Measurements from ENCODE around the gene SPATA45.
A peak's percentile ranks its signal among the peaks of the same experiment; 100 is the strongest.
"Not testable (repeated sequence)": the region's sequence is repeated elsewhere in the genome, so short reads cannot be mapped to it uniquely, and the experiment has no call there.

The SPATA45 gene

DNA sequence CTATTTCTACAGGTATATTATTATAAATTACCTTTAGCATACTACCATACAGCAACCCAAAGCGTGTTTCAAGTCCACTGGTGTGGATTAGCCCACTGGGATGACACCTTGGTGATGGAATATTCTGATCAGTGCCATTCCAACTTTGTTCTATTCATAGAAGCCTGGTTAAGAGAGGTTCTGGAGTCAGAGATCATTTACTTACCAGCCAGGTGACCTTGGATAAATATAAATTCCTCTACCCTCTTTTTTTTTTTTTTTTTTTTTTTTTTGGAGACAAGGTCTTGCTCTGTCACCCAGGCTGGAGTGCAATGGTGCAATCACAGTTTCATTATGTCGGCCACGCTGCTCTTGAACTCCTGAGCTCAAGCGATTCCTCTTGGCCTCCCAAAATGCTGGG is at the start of gene SPATA45:
SPATA45 (minus strand) TSS at position 101 of the 400 bp plus-strand sequence. CDS start 11,500 bp downstream, outside the sequence.
- DNase-seq: no peak

DNA sequence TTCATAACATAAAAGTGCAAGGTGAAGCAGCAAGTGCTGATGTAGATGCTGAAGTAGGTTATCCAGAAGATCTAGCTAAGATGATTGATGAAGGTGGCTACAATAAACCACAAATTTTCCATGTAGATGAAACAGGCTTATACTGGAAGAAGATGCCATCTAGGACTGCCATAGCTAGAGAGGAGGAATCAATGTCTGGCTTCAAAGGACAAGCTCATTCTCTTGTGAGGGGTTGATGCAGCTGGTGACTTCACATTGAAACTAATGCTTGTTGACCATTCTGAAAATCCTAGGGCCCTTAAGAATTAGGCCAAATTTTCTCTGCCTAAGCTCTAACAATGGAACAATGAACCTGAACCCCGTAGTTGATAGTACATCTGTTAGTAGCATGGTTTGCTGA is 44.7 kb upstream of the SPATA45 start:
- no peak for DNase-seq

DNA sequence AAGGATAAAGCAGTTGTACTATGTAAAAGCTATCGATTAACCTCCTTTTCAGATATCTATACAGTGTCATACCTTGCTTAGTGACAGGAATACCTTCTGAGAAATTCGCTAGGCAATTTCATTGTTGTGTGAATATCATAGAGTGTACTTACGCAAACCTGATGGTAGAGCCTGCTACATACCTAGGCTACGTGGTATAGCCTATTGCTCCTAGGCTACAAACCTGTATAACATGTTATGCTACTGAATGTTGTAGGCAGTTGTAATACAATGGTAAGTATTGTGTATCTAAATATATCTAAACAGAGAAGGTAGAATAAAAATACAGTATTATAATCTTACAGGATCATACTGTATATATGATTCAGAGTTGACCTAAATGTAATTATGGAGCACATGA is 37.1 kb upstream of the SPATA45 start:
- no peak for DNase-seq

DNA sequence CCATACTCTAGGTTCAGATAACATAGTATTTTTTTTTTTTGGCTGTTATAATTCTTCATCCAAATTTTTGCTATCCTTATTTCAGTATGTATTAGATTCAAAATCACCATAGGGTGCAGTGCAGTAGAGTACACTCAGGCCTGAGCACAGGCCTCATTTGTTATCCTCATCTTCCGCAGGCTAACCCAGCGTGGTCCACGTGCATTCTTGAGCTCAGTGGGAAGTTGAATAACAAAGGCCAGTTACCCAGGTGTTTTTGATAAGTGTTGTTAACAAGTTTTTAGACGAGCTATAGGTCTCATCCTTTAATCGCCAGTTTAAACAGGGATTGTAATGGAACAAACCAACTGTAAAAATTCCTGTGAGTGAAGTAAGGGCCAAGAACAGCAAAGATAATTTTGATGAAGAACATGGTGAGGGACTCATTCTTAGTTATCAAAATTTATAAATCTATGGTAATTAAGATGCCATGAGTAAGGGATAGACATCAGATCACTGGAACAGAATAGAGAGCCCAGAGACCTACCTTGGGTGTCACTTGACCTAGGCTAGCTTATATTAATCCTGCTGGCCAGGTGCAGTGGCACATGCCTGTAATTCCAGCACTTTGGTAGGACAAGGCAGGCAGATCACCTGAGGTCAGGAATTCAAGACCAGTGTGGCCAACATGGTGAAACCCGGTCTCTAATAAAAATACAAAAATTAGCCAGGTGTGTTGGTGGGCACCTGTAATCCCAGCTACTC is 32.7 kb upstream of the SPATA45 start:
- no peak for DNase-seq

DNA sequence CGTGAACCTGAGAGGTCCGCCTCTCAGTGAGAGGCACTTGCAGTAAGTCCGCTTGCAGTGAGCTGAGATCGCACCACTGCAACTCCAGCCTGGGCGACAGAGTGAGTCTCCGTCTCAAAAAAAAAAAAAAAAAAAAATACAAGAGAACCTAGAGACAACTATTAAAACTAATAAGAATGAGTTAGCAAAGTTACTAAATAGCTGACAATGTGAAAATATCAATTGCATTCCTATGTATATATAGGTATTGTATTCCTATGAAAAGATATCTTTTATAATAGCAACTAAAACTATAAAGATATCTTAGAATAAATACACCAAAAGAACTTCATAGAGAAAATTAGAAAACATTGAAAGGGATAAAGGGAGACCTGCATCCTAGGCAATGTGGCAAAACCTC is 31.0 kb upstream of the SPATA45 start:
- no peak for DNase-seq

DNA sequence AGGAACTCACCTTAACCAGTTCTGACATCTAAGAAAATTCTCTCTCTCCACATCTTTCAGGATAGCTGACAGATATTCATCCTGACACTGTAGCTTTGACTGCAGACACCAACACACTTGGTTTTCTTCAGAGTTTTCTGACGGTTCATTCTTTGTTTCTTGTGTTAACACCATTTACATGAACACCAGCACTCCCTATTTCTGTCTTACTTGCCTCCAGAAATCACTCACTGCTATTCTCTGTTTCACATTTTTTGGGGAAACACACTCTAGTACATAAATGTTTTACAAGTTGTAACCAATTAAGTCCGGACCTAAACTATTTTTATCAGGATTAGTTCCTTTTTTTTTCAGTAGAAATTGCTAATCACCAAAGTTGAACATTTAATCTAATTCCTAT is 26.1 kb upstream of the SPATA45 start:
- no peak for DNase-seq

DNA sequence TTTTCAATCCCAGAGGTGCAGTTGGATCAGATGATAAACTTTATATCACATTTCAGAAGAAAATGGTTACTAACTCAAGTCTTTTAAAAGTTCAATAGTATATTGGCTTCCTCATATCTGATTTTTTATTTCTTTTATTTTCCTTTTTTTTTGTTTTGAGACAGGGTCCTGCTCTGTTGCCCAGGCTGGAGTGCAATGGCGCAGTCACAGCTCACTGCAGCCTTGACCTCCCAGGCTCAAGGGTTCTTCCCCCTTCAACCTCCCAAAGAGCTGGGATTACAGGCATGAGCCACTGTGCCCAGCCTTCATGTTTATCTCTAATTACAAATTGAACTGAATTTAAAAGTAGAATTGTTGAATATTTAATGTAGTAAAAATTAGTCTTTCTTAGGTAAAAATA is 24.5 kb upstream of the SPATA45 start:
- no peak for DNase-seq

DNA sequence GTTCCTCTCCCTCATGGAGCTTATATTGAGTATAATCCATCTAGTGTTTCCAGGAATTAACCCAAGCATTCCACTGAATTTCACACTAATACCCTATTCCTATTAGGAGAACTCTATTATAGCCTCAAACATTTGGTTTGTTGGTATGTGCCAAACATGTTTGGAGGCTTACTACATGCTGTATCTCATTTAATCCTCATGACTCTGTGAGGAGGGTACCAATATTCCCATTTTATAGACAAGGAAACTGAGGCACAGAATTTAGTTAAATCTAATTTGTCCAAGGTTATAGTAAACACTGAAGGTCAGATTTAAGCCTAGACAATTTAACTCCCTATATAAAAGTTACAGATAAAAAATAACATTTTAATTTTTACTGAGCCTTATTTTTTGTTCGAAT is 19.7 kb upstream of the SPATA45 start:
- no peak for DNase-seq

DNA sequence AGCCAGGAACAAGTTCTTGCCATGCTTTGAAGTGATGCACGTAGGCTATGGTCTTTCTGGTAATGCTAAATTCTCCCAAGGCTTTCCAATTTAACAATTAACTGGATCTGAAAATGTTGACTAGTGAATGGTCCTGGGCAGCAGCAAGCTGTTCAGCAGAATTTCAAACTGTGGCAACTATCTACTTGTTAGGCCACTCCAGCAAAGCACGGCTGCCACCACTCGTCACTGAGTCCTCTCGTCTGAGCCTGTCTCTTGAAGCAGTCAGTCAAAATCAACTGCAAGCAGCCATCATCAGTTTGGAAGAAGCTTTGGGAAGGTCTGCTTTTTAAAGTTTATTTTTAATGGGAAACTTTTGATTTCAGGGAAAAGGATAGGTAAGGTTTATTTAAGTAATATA is 16.8 kb upstream of the SPATA45 start:
- no peak for DNase-seq

DNA sequence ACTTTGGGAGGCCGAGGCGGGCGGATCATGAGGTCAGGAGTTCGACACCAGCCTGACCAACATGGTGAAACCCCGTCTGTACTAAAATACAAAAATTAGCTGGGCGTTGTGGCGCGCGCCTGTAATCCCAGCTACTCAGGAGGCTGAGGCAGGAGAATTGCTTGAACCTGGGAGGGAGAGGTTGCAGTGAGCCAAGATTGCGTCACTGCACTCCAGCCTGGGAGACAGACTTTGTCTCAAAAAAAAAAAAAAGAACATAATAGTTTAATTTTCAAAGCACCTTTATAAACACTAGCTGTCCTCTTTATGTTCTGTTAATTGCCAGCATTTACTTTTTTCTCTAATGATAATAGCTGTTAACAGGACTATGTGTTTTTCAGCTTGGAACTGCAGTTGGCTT is 15.9 kb upstream of the SPATA45 start:
- DNase-seq: not testable (repeated sequence)

DNA sequence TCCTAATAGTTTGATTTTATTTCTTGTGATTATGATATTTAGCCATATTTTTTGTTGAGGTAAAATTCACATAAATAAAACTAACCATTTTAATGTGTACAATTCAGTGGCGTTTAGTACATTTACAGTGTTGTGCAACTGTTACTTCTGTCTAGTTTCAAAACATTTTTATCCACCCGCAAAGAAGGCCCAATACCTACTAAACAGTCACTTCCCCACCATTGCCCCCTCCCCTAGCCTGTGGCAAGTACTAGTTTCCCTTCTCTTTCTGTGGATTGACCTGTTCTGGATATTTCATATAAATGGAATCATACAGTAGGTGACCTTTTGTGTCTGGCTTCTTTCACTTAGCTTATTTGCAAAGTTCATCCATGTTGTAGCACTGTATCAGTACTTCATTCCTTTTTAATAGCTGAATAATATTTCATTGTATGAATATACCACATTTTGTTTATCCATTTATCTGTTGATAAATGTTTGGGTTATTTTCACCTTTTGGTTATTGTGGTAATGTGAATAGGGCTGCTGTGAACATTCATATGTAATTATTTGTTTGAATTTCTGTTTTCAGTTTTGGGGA is 14.8 kb upstream of the SPATA45 start:
- DNase-seq: no peak

DNA sequence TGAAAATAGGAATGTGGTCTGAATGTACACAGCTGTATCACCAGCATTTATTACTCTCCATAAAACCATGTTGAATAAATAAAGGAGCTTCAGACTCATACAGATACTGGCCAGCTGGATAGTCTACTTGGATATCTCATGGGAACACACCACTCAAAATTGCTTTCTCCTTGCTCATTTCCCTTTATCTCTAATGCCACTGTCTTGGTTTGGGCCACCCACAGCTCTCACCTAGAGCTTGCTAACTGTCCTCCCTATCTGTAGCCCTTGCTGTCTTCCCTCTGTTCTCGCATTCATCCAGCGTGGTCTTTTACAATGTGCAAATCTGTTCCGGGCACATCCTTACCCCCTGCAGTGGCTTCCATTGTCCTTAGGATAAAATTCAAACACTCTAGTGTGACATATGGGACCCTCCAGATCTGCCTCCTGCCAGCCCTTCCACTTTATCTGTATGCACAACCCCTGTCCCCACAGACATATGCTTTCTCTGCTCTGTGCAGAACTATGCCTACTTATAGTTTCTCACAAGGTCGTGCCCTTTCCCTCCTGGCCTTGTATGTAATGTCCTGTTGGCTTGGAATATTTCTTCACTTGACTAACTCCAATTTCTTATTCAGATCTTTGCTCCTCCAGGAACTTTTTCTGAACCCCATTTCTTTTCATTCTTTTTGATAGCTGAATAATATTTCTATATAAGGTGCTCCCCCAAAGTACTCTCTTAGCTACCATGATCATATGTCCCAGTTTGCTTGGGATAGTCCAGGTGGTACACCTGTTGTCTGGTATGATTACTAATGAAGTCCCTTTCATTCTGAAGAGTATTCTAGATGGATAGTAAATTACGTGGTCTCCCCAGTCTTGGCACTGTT is 13.5 kb upstream of the SPATA45 start:
- no peak for DNase-seq

DNA sequence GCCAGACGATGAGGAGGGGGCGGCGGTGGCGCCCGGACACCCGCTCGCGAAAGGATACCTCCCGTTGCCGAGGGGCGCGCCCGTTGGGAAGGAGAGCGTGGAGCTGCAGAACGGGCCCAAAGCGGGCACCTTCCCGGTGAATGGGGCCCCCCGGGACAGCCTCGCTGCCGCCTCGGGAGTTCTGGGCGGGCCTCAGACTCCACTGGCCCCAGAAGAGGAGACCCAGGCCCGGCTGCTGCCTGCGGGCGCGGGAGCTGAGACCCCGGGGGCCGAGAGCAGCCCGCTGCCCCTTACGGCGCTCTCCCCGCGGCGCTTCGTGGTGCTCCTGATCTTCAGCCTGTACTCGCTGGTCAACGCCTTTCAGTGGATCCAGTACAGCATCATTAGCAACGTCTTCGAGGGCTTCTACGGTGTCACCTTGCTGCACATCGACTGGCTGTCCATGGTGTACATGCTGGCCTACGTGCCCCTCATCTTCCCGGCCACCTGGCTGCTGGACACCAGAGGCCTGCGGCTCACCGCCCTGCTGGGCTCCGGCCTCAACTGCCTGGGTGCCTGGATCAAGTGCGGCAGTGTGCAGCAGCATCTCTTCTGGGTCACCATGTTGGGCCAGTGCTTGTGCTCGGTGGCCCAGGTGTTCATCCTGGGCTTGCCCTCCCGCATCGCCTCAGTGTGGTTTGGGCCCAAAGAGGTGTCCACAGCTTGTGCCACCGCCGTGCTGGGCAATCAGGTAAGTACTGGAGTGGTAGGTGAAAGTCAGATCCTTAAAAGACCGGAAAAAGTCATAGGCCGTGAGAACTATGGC is 11.2 kb upstream of the SPATA45 start:
- DNase-seq: peak; percentile 8

DNA sequence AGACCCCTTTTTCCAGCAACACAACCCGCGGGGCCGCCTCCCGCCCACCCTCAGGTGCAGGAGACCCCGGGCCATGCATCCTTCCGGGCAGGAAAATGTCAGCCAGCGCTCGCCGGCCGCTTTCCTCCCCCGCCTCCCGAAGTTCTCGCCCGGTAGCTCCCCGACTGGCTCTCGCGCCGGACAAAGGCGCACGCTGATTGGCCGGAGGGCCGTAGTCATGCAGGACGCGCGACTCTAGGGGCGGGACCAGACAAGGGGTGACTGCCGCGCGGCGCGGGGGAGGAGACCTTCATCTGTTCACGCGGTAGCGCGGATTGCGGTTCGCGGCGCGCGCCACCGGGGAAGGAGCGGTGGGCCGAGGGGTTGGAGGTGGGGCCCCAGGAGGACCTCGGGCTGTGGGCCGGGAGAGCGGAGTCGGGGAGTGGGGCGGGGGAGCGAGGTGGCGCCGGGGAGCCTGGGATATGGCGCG is 10.6 kb upstream of the SPATA45 start, which contains the start of gene FLVCR1:
FLVCR1 (plus strand) TSS at position 284 of the 469 bp plus-strand sequence; CDS start at position 462, 178 bp downstream.
- peak; percentile 95 for DNase-seq

DNA sequence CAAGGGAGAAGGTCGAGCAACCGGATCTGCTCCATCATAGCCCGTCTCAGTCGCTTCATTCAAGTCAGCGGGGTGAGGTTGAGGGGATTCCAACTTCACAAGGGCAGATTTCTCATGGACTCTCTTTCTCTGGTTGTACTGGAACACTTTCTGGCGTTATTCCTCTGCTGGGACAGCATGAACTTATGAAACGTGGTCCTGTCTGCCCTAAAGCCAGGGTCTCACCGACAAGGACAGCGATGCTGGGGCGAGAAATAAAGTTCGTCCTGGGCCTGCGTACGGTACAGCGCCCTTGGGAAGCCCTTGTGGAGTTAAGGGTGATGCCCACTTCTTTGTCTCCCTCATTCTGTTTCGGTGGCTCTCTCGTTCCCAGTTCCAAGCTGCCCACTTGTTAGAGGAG is 9.3 kb upstream of the SPATA45 start:
- no peak for DNase-seq

DNA sequence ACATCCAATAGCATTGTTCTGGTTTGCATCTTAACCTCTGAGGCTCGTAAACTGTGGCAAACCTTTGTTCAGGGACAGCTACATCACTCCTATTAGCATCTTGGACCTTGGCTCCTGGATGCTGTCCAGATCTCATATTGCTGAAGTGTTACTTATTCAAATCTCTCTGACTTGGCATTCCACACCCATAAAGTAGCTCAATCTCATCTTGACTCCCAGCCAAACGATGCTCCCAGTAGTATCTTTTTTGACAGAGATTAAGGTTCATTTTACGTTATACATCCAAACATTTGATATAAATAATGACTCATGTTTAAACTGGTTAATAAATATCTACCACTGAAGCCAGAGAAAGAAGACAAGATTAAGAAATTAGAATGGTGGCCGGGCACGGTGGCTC is 6.2 kb upstream of the SPATA45 start:
- DNase-seq: no peak

DNA sequence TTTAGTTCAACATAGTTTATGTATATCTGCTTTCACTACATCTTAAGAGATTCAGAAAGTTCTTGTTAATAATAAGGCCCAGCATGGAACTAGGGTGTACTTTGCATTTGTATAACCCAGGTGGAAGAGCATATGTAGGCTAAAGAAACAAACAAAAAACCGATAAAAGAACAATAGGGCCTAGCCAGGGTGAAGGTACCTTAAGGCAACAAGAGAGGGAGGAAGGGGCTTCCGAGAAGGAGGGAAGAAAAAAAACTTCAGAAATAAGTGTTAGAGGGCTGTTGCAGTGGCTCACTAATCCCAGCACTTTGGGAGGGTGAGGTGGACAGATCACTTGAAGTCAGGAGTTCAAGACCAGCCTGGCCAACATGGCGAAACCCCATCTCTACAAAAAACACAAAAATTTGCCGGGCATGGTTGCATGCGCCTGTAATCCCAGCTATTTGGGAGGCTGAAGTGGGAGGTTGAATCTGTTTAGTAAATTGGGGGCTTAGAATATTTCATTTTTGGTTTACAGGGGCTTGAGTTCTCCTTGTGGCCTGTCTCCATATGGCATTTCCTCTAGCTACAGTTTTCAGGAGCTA is 4.7 kb upstream of the SPATA45 start:
- DNase-seq: no peak

DNA sequence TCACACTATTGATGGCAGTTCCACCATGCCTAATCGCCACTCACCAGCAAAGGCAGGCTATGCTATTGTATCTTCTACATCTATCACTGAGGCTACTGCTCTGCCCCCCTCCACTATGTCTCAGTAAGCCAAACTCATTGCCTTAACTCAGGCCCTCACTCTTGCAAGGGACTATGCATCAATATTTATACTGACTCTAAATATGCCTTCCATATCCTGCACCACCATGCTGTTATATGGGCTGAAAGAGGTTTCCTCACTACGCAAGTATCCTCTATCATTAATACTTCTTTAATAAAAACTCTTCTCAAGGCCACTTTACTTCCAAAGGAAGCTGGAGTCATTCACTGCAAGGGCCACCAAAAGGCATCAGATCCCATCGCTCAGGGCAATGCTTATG is 2.9 kb downstream of the SPATA45 start:
- not testable (repeated sequence) for DNase-seq

DNA sequence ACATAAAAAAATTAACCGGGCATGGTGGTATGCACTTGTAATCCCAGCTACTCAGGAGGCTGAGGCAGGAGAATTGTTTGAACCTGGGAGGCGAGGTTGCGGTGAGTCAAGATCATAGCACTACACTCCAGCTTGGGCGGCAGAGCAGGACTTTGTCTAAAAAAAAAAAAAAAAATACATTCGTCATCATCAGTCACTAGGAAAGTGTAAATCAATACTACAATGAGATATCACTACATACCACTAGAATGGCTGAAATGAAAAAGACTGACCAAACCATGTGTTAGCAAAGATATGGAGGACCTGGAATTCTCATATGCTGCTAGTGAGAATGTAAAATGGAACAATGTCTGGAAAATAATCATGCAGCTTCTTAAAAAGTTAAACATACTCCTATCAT is 9.3 kb downstream of the SPATA45 start:
- DNase-seq: no peak

DNA sequence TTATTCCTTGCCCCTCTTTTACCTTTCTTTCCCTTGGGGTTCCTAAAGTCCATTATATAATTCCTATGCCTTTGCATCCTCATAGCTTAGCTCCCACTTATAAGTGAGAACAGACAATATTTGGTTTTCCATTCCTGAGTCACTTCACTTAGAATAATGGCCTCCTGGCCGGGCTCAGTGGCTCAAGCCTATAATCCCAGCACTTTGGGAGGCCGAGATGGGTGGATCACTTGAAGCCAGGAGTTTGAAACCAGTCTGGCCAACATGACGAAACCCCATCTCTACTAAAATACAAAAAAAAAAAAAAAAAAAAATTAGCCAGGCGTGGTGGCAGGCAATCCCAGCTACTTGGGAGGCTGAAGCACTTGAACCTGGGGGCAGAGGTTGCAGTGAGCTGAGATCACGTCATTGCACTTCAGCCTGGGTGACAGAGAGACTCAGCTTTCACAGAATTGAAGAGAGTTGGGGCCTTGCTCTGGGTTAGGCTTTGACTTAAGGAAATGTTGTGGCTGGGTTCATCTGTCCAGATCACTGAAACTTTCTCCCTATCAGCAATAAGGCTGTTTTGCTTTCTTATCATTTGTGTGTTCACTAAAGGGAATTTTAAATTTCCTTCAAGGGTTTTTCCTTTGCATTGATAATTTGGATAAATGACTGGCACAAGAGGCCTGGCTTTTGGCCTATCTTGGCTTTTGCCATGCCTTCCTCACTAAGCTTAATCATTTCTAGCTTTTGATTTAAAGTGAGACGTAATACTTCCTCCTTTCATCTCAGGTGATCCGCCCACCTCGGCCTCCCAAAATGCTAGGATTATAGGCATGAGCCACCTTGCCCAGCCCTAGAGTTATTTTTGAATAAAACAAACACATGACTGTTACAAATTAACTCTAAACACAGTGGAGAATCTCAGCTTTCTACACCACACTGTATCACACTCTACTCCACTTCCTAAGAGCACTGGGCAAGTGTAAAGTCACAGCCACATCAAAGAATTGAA is 13.9 kb downstream of the SPATA45 start:
- not testable (repeated sequence) for DNase-seq

DNA sequence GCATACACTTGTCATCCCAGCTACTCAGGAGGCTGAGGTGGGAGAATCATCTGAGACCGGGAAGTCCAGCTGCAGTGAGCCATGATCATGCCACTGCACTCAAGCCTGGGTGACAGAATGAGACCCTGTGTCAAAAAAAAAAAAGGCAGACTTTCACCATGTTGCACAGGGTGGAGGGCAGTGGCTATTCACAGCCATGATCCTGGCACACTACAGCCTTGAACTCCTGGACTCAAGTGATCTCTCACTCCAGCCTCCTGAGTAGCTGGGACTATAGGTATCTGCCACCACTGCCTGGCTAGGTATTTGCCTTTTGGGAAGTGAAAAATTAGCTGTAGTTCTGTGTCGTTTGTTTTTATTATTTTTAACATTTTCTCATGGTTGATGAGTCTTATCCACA is 19.1 kb downstream of the SPATA45 start:
- DNase-seq: no peak

Data from GDM1 (cell line).